Fibroblast of skin of scalp (primary cell): Measurements from ENCODE around the gene SLC12A7.

ENCODE experiments used
- DNase-seq: peaks from one replicate; pipeline ENCODE4 v3.0.0-alpha.2; 2013

SLC12A7 gene

DNA sequence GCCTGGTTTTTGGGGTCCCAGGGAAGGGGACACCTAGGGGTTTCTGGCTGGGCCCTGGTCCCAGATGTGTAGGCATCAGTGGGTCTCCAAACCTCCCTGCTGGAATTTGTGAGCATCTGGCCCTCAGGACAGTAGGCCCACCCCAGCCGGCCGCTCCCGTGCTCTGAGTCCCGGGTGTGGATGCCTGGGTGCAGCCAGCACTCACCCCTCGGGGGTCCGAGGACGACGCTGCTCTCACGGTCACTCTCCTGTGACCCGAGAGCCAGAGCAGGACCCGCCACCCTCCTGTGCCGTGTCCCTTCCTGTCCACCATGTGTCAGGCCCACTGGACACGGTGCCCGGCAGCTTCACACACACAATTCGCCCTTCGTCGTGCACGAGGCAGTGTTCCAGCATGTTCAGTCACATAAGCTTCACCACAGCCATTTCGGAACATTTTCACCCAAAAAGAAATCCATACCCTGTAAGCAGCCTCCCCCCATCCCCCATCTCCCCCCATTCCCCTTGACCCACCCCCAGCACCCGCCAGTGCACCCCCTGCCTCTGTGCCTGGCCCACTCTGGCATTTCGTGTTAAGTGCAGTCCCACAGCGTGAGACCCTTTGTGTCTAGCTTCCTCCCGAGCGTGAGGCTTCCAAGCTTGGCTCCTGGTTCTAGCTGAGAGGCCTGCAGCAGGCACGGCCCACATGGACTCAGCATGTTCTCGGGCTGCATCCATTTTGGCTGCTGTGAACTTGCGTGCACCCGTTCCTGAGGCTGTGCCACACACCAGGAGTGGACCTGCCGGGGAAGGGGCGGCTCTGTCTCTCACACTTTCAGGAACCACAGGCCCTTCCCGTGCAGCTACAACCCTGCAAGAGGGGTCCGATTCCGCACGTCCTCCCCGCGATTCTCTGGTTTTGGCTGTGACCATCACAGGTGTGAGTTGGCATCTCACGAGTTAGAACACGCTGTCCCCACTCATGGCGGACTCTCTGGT, 62.7 kb downstream of the SLC12A7 start:
- no peak for DNase-seq

DNA sequence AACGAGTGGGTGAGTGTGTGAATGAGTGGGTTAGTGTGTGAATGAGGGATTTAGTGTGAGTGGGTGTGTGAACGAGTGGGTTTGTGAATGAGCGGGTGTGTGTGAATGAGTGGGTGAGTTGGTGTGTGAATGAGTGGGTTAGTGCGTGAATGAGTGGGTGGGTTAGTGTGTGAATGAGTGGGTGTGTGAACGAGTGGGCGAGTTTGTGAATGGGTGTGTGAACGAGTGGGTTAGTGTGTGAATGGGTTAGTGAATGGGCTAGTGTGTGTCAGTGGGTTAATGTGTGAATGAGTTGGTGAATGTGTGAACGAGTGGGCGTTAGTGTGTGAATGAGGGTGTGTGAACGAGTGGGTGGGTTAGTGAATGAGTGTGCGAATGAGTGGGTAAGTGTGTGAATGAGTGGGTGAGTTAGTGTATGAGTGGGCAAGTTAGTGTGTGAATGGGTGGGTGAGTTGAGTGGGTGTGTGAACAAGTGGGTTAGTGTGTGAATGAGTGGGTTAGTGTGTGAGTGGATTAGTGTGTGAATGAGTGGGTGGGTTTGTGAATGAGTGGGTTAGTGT, 63.6 kb downstream of the SLC12A7 start:
- no peak for DNase-seq

DNA sequence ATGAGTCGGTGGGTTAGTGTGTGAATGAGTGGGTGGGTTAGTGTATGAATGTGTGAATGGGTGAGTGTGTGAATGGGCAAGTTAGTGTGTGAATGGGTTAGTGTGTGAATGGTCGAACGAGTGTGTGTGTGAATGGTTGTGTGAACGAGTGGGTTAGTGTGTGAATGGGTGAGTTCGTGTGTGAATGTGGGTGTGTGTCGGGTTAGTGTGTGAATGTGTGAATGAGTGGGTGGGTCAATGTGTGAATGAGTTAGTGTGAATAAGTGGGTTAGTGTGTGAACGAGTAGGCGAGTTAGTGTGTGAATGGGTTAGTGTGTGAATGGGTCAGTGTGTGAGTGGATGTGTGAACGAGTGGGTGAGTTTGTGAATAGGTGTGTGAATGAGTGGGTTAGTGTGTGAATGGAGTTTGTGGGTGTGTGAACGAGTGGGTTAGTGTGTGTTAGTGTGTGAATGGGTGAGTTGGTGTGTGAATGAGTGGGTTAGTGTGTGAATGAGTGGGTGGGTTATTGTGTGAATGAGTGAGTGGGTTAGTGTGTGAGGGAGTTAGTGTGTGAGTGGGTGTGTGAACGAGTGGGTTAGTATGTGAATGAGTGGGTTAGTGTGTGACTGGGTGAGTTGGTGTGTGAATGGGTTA, 64.4 kb downstream of the SLC12A7 start:
- no peak for DNase-seq

DNA sequence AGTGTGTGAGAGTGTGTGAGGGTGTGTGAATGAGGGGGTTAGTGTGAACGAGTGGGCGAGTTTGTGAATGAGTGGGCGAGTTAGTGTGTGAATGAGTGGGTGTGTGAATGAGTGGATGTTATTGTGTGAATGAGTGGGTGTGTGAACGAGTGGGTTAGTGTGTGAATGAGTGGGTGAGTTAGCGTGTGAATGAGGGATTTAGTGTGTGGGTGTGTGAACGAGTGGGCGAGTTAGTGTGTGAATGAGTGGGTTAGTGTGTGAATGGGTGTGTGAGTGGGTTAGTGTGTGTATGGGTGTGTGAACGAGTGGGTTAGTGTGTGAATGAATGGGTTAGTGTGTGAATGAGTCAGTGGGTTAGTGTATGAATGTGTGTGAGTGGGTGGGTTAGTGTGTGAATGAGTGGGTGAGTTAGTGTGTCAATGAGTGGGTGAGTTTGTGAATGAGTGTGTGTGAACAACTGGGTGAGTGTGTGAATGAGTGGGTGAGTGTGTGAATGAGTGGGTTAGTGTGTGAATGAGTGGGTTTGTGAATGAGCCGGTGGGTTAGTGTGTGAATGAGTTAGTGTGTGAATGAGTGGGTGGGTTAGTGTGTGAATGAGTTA, 65.8 kb downstream of the SLC12A7 start:
- no peak for DNase-seq

GRCh38 chr5:1044117-1044516, 67.7 kb downstream of the SLC12A7 start:
- no peak for DNase-seq

DNA sequence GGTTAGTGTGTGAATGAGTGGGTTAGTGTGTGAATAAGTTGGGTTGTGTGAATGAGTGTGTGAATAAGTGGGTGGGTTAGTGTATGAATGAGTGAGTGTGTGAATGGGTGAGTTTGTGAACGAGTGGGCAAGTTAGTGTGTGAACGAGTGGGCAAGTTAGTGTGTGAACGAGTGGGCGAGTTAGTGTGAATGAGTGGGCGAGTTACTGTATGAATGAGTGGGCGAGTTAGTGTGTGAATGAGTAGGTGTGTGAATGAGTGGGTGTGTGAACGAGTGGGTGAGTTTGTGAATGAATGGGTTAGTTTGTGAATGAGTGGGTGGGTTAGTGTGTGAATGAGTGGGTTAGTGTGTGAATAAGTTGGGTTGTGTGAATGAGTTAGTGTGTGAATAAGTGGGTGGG, 68.5 kb downstream of the SLC12A7 start:
- no peak for DNase-seq

DNA sequence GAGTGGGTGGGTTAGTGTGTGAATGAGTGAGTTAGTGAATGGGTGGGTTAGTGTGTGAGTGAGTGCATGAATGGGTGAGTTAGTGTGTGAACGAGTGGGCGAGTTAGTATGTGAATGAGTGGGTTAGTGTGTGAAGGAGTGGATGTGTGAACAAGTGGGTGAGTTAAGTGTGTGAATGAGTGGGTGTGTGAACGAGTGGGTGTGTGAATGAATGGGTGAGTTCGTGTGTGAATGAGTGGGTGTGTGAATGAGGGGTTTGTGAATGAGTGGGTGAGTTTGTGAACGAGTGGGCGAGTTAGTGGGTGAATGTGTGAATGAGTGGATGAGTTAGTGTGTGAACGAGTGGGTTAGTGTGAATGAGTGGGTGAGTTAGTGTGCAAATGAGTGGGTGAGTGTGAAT, 69.2 kb downstream of the SLC12A7 start:
- DNase-seq = no peak

DNA sequence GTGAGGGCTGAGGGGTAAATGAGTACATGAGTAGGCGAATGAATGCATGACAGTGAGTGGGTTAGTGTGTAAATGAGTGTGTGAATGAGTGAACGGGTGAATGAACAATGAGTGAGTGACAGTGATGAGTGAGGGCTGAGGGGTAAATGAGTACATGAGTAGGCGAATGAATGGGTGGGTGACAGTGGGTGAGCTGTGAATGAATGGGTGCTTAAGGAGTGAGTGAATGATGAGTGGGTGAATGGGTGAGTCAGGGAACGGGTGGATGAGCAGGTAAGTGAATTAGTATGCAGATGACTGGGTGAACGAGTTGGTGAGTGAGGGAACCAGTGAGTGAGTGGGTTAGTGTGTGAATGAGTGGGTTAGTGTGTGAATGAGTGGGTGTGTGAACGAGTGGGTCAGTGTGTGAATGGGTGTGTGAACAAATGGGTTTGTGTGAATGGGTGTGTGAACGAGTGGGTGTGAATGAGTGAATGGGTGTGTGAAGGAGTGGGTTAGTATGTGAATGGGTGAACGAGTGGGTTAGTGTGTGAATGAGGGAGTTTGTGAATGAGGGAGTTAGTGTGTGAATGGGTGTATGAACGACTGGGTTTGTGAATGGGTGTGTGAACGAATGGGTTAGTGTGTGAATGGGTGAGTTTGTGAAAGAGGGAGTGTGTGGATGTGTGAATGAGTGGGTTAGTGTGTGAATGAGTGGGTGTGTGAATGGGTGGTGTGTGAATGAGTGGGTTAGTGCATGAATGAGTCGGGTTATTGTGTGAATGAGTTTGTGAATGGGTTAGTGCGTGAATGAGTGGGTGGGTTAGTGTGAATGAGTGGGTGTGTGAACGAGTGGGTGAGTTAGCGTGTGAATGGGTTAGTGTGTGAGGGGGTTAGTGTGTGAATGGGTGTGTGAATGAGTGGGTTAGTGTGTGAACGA, 70.4 kb downstream of the SLC12A7 start:
- no peak for DNase-seq

DNA sequence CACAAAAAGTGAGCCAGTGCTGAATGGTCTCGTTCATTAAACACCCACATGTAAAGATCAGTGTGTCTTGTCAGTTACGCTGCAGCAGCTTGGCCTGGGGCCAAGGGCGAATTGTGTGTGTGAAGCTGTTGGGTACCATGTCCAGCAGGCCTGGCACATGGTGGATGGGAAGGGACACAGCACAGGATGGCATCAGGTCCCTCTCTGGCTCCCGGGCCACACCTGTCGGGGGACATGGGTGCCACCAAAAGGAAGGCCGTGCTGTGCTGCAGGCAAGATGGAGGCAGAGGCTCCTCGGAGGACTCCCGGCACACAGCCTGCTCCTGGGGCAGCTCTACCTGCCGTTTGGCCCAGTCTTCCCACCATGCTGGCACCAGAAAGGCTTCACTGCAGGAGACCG, 71.3 kb downstream of the SLC12A7 start:
- no peak for DNase-seq

DNA sequence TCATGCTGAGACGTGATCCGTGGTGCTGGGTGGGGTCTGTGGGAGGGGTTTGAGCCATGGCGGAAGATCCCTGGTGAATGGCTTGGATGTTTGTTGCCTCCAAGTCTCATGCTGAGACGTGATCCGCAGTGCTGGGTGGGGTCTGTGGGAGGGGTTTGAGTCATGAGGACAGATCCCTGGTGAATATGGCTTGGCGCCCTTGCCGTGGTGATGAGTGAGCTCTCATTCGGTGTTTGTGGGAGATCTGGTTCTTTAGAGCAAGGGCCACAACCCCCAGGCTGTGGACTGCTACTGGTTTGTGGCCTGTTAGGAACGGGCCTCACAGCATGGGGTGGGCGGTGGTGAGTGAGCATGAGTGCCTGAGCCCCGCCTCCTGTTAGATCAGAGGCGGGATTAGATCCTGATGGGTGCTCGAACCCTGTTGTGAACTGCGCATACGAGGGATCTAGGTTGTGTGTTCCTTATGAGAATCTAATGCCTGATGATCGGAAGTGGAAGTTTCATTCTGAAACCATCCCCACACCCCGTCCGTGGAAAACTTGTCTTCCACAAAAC, 72.1 kb downstream of the SLC12A7 start:
- DNase-seq = no peak

GRCh38 chr5:1039210-1039548, 72.7 kb downstream of the SLC12A7 start:
- DNase-seq = no peak

- no peak for DNase-seq
Measured at GRCh38 chr5:1038417-1039209, 73.2 kb downstream of the SLC12A7 start.

DNA sequence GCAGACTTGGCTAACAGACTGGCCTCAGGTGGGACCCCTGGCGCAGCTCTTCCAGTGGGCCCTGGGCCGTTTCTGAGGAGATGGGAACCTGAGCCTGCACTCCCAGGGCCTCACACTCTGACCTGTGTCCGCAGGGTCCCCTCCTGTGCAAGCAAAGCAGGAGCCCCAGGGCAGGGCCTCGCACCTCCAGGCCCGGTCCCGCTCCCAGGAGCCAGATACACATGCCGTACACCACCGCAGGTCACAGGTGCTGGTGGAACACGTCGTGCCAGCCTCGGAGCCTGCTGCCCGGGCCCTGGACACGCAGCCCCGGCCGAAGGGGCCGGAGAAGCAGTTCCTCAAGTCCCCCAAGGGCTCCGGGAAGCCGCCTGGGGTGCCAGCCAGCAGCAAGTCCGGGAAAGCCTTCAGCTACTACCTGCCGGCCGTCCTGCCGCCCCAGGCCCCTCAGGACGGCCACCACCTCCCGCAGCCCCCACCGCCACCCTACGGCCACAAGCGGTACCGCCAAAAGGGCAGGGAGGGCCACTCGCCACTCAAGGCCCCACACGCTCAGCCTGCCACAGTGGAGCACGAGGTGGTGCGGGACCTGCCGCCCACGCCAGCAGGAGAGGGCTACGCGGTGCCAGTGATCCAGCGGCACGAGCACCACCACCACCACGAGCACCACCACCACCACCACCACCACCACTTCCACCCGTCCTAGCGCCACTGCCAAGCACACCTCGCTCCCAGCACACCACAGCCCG, 74.0 kb downstream of the SLC12A7 start:
- no peak for DNase-seq

- no peak for DNase-seq
Measured at GRCh38 chr5:1037123-1037670, 74.7 kb downstream of the SLC12A7 start.

GRCh38 chr5:1036504-1037122, 75.2 kb downstream of the SLC12A7 start:
- DNase-seq = no peak

DNA sequence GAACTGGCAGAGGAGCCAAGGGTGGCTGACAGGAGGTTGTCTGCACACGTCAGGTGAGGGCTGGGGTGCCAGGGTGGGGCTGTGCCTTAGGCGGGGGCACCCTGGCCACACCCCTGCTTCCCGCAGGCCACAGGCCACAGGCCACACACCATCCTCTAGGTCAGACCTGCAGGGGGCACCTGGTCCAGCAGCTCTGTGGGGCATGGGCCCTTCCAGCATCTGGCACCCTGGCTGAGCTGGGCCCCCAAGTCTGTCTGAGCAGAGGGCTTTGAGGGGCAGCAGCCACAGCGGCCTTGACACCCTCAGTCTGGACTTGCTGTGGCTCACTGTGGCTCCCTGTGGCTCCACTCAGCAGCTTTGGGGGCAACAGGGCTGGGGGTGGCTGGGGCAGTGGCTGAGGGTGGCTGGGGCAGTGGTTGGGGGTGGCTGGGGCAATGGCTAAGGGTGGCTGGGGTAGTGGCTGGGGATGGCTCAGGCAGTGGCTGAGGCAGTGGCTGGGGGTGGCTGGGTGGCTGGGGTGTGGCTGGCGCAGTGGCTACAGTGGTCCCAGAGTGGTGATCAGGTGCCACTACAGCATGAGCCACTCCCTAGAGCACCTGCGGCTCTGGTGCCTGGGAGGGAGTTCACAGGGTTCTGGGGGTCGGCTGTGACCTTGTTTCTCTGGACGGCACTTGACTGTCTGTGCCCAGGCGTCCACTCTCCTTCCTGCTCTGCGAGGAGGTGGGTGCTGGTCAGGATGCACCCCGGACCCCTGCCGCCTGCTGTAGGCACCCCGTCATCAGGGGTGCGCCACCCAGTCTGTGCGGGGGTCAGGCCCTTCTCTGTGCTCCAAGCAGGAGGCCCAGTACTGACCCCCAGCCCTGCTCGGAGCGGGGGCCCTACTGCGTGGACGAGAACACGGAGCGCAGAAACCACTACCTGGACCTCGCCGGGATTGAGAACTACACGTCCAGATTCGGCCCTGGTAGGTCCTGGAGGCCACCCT, 76.2 kb downstream of the SLC12A7 start:
- no peak for DNase-seq

DNA sequence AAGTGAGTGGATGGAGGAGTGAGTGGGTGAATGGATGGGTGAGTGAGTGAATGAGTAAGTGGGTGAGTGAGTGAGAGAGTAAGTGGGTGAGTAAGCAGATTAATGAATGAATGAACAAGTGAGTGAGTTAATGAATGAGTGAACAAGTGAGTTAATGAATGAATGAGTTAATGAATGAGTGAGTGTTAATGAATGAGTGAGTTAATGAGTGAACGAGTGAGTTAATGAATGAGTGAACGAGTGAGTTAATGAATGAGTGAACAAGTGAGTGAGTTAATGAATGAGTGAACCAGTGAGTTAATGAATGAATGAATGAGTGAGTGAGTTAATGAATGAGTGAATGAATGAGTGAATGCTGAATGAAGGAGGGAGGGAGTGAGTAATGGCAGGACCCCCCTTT, 76.9 kb downstream of the SLC12A7 start:
- no peak for DNase-seq

- no peak for DNase-seq
Measured at GRCh38 chr5:1034421-1034905, 77.4 kb downstream of the SLC12A7 start.
